Stimulated activated CD8-positive, alpha-beta memory T cell treated with anti-CD3 and anti-CD28 coated beads, Interleukin-4, amount 100 ng/mL, for 4 hours (primary cell): ENCODE results near the gene TTLL11.

Experiments
- DNase-seq, 2 donors: peaks; one replicate each; pipeline ENCODE4 v3.0.0-alpha.2; 2020; ENCODE audit warnings: low read depth in 2 of 2, low spot score in 1 of 2

TTLL11 gene

DNA sequence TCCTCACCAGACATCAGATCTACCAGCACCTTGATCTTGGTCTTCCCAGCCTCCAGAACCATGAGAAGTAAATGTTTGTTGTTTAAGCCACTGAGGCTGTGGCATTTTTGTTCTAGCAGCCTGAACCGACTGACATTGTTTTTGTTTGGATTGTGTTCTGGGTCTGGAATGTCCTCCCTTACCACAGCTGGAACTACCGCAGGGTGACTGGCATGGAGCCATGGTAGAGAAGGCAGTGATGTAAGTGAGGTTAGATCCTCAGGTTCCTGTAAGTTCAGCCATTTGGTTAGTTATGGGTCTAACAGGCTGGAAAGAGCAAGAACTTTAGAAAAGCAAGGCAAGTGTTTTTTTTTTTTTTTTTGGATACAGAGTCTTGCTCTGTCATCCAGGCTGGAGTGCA lies 232.4 kb downstream of the TTLL11 start:
- DNase-seq: no peak

DNA sequence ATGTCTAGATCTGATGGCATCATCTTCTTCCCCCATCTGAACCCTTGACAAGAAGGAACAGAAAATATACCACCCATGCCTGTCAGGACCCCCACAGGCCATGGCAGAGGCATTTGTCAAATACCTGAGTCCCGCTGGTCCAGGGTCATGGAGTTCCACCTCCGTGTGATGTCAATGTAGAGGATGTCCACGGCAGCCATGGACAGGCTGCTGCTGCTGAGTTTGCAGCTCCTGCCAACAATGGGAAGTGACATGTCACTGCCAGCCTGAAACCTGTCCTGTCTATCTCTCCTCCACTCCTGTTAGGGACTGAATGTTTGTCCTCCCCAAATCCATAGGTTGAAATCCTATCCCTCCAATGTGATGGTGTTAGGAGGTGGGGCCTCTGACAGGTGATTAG lies 232.9 kb downstream of the TTLL11 start:
- no peak for DNase-seq

DNA sequence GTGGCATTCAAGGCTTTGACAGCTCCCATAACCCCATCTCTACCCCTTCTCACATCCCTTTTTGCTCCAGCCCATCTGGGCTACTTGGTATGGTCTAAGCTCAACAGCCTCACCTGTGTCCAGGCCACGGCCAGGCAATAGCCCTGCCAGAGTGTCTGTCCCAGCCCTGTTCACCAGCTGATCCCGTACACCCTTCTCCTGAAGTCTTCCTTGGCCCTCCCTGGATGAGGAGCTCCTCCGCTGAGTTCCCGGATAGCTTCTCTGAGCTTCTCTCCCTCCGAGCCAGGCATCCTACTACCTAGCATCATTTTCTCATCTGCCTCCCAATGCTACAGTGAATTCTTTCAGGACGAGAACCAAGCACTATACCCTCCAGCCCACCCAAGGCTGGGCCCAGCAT lies 233.5 kb downstream of the TTLL11 start:
- no peak for DNase-seq

DNA sequence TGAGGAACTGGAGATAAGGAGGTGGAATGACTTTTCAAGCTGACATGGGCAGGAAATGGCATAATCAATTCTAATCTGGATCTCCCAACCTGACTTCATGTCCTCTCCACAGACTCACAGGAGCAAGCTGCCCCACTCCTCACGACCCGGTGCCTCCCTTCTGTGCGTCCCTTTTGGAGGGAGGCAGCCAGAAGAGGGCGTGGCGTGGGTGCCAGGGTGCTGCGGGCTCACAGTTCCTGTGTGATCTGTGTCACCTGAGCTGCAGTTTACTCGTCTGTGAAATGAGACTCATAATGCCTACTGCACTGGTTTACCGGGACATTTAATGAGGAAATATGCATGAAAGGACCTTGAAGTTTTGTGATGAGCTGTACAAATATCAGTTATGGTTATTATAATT lies 234.3 kb downstream of the TTLL11 start:
- DNase-seq: no peak

DNA sequence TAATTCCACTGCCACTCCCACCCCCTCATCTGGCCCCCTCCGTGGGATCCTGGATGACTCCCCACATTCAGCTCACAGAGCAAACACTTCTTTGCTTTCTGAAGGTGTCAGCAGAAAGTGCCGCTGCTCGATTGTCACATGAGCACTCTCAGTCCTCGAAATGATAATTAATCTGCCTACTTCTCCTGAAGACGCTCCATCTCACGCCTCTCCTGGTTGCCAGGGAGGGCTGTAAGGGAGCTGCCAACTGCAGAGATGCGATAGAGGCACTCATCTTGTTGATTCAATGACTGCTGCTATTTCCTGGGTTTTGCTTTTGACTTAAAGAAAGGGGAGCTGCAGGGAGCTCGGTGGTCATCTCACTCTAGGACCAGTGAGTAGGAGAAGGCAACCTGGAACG lies 235.2 kb downstream of the TTLL11 start:
- DNase-seq: no peak

DNA sequence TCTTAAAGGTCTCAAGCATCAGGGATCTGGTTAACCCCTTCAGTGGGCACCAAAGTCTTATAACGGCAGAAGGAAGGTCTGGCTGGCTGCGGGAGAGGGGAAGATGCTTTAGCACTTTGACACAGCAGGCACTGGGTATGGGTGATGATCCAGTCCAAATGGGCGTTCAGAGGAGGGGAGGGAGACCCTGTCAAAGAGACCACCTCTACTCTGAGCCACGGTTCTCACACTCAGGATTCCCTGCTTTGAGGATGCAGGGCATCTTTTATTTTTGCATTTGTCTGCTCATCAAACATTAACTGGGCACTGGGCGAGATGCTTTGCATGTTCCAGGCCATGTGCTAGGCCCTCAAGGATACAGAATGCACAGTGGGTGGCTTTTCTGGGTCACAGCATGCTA lies 237.6 kb downstream of the TTLL11 start:
- DNase-seq: no peak

DNA sequence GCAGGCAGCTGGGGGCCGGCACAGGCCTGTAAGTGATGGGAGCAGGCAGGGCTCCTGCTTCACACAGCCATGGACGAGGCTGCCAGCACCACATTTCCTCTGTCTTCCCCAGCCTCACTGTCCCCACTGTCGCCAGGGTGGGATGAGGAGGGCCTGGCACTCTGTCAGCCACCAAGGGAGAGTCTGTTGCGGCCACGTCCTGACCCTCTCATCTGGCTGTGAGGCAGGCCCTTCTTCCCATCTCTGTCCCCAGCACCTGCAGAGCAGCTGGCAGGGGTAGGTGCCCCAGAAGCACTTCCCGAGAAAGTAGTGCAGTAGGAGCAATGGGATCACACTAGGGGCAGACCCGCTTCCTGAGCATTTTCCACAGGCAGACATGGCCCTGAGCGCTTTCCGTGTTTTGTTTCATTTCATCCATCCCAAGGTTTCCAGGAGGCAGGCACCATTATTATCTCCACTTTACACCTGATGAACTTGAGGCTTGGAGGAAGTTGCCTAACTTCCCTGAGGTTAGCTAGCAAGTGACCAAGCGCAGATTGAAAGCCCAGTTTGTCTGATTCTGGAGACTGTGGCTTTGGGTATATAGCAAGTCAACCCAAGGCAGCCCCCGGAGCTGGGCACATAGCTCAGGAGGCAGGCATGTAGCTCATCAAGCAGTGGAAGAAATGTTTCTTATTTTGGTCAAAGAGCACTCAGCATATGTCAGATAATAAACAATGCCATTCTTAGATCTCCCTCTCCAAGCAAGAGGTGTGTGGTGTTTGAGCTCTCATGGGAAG lies 239.3 kb downstream of the TTLL11 start:
- DNase-seq: no peak

DNA sequence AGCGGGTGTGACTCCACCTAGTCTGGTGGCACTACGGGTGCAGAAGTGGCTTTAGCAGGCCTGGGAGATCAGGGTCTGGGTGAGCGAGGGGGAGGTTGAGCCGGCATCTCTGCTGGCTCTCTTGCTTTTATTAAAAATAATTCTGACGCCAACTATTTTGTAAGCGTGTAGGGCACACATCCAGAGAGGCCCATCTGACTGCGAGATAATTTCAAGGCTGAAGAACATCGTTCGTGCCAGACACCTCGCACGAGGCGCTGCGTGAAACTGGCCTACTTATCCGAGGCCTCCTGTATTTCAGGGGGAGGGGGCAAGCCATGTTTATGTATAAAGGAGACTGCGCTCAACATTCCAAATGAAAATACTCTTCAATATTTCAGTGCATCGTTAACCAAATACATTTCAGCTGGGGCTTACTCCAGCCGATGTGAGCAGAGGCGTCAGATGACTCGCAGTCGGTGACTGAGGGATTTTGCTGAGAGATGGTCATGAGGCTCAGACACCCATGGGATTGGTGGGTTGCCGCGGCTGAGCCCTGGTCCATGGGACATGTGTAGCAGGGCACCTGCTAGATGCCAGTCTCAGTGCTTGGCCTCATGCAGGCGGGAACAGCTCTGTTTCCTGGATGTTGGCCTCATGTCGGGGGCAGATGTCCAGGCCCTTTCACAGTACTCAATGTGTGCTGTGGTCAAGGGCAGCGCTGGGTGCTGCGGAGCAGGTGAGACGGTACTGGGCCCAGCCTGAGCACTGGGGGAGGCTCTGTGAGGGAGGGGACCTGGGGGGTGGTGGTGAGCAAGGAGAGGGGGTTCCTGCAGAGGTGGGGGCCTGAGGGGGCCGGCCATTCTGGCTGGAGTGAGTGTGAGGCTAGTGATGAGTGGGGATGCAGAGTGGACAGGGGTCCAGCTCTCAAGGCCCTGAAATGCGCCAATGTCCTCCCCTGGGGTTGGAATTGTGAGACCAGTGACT lies 240.2 kb downstream of the TTLL11 start:
- no peak for DNase-seq

DNA sequence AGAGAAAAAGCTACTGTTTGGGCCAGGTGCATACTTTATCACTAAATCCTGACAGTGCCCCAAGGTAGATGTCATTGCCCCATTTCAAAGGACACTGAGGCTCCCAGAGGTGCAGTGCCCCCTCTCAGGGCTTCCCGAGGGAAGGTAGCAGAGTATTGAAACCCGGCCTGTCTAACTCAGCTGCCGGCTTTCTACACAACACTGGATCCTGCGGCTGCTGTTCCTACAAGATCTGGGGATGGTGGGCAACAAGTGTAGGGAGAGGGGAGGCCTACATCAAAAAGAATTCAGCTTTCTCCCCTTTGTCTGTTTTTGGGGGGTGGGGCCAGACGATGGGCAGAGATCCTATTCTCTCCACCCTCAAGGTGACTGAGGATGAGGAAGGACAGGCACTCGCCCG lies 240.9 kb downstream of the TTLL11 start:
- no peak for DNase-seq

DNA sequence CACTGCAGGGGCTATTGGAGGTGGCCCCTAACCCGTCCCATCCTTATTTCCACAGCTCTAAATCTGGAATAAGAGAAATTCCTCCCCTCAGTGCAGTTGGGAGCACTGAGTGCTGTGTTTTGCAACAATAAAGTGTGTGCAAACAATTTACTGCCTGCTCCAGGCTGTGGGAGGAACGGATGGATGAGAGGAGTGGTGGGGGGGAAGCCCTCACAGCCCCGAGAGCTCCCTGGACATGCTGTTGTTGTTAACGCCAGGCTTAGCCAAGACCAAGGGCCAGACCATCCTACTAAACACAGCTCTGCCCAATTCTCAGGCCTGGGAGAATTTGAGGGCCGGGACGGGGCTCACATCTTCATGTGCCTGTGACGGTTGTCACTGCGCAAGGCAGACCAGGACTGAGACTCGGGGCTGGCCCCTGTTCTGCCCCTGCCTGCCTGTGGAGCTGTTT lies 241.4 kb downstream of the TTLL11 start:
- DNase-seq: no peak

DNA sequence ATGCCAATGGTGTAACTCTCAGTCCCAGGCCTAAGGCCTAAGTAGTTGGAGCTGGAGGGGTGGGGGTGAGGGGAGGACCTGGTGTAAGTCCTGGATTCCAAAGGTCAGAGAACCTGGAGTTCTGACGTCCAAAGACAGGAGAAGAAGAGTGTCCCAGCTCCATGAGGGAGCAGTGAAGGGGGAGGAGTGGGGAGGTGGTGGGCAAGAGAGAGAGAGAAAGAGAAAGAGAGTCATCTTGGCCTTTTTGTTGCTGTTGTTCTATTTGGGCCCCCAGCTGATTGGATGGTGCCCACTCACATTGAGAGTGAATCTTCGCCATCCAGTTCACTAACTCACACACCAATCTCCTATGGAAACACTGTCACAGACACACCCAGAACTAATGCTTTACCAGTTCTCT lies 242.7 kb downstream of the TTLL11 start:
- no peak for DNase-seq

DNA sequence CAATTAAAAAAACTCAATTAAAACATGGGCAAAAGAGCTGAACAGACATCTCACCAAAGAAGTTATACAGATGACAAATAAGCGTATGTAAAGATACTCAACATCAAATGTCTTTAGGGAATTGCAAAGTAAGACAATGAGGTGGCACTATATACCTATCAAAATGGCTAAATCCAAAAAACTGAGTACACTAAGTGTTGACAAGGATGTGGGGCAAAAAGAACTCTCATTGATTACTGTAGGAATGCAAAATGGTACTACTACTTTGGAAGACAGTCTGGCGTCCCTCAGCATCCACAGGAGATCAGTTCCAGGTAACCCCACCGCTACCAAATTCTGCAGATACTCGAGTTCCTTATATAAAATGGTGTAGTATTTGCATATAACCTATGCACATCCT lies 243.6 kb downstream of the TTLL11 start:
- DNase-seq: no peak

DNA sequence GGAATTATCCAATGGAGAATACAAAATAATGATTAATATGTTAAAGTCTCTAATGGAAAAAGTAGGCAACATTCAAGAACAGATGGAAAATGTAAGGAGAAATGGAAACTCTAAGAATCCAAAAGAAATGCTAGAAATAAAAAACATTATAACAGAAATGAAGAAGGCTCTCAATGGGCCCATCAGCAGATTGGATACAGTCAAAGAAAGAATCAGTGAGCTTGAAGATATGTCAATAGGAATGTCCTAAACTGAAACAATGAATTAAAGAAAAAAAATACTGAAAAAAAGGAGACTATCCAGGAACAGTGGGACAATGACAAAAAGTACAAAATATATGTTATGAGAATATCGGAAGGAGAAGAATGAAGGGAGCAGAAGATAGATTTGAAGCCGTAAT lies 248.5 kb downstream of the TTLL11 start:
- DNase-seq: no peak

DNA sequence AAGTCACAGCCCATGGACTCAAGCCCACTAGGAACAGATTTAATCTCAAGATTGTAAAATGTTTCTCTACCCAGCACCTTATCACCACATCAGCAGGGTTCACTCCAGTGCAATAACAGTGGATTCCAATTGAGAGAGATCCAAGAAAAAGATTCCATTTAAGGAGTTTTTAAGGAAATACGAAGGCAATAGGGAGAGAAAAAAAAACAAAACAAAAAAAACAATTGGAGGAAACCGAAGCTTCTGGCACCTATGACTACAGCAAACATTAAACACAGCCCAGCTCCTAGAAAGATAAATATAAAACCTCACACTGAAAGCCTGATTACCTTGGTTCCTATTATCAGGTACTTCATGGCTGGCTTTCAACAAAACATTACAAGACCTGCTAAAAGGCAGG lies 249.0 kb downstream of the TTLL11 start:
- no peak for DNase-seq

DNA sequence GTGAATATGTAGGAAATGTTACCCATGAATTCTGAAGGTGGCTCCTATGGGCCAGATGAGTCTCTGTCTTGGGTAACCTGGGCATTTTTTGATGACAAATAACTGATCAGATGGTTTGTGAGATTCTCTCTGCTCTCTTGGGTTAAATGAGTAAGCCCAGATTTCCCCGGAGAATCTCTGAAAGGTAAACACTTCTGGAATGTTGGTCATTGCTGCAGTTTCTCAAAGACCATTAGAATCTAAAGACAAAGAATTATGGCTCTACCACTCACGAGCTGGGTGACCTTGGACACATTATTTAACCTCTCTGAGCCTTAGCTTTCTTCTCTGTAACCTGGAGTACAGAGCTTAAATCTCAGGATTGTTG lies 250.5 kb downstream of the TTLL11 start:
- DNase-seq: no peak

DNA sequence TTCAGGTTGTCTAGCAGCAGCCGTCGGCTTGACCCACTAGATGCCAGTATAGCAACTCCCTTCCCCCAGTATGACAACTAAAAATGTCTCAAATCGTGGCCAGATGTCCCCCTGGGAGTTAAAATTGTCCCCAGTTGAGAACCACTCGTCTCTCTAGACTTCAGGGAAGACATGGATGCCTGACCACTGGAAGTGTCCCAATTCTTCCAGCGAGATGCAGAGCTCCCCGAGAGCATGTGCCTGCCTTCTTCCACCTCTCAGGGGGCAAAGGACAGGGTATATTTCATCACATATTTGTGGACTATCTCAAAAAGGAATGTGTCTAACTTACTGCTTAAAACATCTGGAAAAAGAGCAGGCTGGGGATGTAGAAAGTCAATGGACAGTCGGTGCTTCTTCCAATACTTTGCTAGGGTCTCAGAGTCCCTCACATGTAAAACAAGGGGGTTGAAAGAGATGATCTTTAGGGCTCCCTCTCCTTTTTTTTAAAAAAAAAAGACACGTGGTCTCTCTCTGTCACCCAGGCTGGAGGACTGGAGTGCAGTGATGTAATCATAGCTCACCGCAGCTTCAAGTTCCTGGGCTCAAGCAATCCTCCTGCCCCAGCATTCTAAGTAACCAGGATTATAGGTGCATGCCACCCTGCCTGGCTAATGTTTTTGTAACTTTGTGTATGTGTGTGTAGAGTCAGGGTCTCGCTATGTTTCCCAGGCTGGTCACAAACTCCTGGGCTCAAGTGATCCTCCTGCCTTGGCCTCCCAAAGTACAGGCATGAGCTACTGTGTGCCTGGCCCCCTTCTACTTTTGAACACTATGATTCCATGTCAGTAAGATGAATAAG lies 251.1 kb downstream of the TTLL11 start:
- DNase-seq: no peak

DNA sequence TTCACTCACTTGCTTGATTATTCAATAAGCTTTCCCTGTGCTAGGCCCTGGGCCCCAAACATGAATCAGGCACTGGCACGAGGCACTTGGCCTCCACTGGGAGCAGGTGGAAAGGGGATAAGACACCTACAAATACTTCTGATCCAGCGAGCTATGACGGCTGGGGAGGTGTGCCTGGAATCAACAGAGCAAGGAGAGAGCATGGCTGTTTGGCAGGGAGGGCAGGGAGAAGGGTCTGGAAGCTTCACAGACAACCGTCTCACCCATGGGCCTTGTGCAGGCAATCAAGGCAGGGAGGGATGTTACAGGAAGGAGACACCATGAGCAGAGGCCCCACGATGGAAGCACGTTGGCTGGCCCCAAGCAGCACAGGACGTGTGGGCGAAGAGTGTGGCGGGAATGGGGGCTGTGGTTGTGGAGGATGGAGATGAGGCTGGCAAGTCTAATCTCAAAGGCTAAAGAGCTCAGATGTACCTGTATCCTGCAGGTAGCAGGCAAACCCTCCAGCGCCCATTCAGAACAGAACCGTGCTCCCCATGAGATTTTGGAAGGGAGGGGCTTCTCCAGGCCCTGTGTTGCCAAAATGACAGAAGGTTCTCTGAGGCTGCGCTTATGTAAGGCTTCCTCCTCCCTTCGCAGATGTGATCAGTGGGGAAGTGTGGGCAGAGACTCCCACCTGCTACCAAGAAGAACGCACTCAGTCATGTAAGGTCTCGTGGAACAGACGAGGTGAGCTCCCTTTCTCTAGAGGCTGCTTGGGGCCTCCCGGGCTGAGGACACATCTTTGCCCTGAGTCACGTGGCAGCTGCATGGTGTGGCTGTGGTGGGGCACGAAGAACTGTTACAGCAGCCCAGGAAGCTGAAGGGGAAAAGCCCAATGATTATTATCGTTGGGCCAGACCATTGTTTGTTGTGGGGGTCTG lies 252.0 kb downstream of the TTLL11 start:
- DNase-seq: no peak

DNA sequence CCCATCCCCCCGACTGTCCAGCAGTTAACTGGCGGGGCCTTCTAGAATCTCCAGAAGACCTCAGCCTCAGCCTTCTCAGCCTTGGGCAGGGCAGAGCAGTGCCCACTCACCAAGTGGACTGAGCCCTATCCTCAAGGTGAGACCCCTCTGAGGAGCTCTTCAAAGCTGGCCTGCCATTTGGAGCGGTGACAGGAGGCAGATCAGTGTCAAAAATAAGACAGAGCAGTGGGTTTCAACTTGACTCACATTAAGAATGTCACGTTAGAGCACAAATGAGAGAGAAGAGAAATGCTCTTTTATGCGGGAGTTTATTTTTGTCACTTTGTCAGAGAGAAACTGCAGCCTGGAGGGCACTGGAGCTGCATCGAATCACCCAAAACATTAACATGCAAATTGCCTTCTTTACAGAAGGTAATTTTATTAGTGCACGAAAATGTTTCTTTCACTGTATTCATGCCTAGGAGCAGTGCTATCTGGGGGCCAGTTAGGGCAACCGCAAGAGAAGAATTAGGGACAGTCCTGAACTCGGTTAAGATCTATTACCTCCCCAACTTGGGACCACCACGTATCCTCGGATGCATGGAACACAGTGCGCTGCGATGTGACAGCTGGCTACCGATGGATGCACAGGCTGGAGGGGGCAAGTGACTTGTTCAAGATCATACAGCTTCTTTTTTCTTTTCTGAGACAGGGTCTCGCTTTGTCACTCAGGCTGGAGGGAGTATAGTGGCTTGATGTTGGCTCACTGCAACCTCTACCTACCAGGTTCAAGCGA lies 253.2 kb downstream of the TTLL11 start:
- DNase-seq: no peak
